NT2/D1 (cell line): ENCODE data around the gene MAGI1.

Source experiments
- YY1 ChIP-seq: IDR thresholded peaks from 2 replicates; pipeline ENCODE4 v1.6.1; 2011; ENCODE audit not compliant: insufficient read length, insufficient read depth
- ZNF274 ChIP-seq: IDR thresholded peaks from 2 replicates; pipeline ENCODE4 v1.6.1; 2011; ENCODE audit warnings: mild to moderate bottlenecking, low read depth, low read length

DNA sequence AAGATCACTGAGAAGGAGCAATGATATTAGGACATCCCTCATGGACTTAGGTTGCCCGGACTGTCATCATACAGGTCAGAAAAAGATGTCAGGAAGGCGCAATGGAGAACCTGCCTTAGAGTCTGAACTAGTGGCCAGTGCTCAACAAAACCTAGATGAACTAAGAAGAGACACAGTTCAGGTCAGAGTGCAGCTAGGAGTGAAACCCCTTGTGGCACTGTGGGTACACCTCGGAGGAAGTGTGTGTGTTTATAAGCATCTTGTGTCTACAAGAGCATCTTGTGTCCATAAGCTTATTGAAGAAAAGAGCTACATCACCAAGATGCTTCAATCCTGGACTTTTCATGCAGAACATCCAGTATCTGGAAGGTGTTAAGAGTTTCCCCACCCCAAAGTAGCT is 315.7 kb downstream of the MAGI1 start:
- TF ChIP-seq ZNF274, result no peak
- TF ChIP-seq YY1, result no peak
